H9 (cell line): ENCODE measurements around the gene RIOK1. TPM values are rescaled to one million over a fixed set of nuclear protein-coding genes. Genes with fewer than 3 reads are reported as not detected.

Experiments
- DNase-seq: peaks from one replicate; pipeline ENCODE4 v3.0.0-alpha.2; 2017
- H2AFZ ChIP-seq: one replicate; pipeline ENCODE4 v1.6.1; 2013; ENCODE audit warnings: mild to moderate bottlenecking, low read length, control low read depth, moderate library complexity
- H2AK5ac ChIP-seq: 2 replicates; pipeline ENCODE4 v1.6.1; 2013; ENCODE audit warnings: low read length, control low read depth, mixed read lengths; ENCODE audit not compliant: insufficient read length
- H2BK120ac ChIP-seq: one replicate; pipeline ENCODE4 v1.6.1; 2013; ENCODE audit warnings: low read depth, mild to moderate bottlenecking, low read length, control low read depth, inconsistent platforms; ENCODE audit not compliant: poor library complexity, severe bottlenecking
- H2BK12ac ChIP-seq: 2 replicates; pipeline ENCODE4 v1.6.1; 2013; ENCODE audit warnings: low read length, control low read depth, mixed read lengths, low read depth; ENCODE audit not compliant: insufficient read length
- H2BK15ac ChIP-seq: 2 replicates; pipeline ENCODE4 v1.6.1; 2013; ENCODE audit warnings: low read depth, low read length, control low read depth
- H2BK20ac ChIP-seq: one replicate; pipeline ENCODE4 v1.6.1; 2013; ENCODE audit warnings: low read depth, mild to moderate bottlenecking, low read length, control low read depth, inconsistent platforms; ENCODE audit not compliant: poor library complexity, severe bottlenecking
- H2BK5ac ChIP-seq: 2 replicates; pipeline ENCODE4 v1.6.1; 2013; ENCODE audit warnings: low read length, control low read depth, mixed read lengths; ENCODE audit not compliant: insufficient read length
- H3K14ac ChIP-seq: 2 replicates; pipeline ENCODE4 v1.6.1; 2013; ENCODE audit warnings: low read length, control low read depth; ENCODE audit not compliant: insufficient read depth
- H3K18ac ChIP-seq: 2 replicates; pipeline ENCODE4 v1.6.1; 2013; ENCODE audit warnings: low read depth, mild to moderate bottlenecking, mixed read lengths, low read length, control low read depth; ENCODE audit not compliant: insufficient read length
- H3K23ac ChIP-seq: 2 replicates; pipeline ENCODE4 v1.6.1; 2013; ENCODE audit warnings: low read length, control low read depth, mixed read lengths, low read depth; ENCODE audit not compliant: insufficient read length
- H3K23me2 ChIP-seq: 2 replicates; pipeline ENCODE4 v1.6.1; 2013; ENCODE audit warnings: low read depth, mild to moderate bottlenecking, mixed read lengths, low read length, control low read depth; ENCODE audit not compliant: insufficient read length, poor library complexity, severe bottlenecking
- H3K27ac ChIP-seq: 2 replicates; pipeline ENCODE4 v1.5.1; 2013; ENCODE audit warnings: low read length, control low read depth, mixed read lengths, low read depth; ENCODE audit not compliant: insufficient read length
- H3K27me3 ChIP-seq: 2 replicates; pipeline ENCODE4 v1.6.1; 2013; ENCODE audit warnings: low read length, control low read depth, inconsistent platforms; ENCODE audit not compliant: insufficient read depth
- H3K4ac ChIP-seq: 2 replicates; pipeline ENCODE4 v1.6.1; 2013; ENCODE audit warnings: low read depth, mild to moderate bottlenecking, control low read depth, inconsistent platforms, low read length, moderate library complexity
- H3K4me1 ChIP-seq: 2 replicates; pipeline ENCODE4 v1.6.1; 2013; ENCODE audit warnings: low read length, control low read depth, inconsistent platforms; ENCODE audit not compliant: insufficient read depth
- H3K4me2 ChIP-seq: 2 replicates; pipeline ENCODE4 v1.6.1; 2013; ENCODE audit warnings: low read length, control low read depth, mixed read lengths; ENCODE audit not compliant: insufficient read length, insufficient read depth
- H3K56ac ChIP-seq: 2 replicates; pipeline ENCODE4 v1.6.1; 2013; ENCODE audit warnings: low read depth, mild to moderate bottlenecking, mixed read lengths, low read length, control low read depth; ENCODE audit not compliant: insufficient read length
- H3K79me1 ChIP-seq: 2 replicates; pipeline ENCODE4 v1.6.1; 2013; ENCODE audit warnings: low read depth, mild to moderate bottlenecking, moderate library complexity, low read length, control low read depth, inconsistent platforms; ENCODE audit not compliant: insufficient read depth, poor library complexity, severe bottlenecking
- H3K79me2 ChIP-seq: 2 replicates; pipeline ENCODE4 v1.6.1; 2013; ENCODE audit warnings: low read length, control low read depth, inconsistent platforms; ENCODE audit not compliant: insufficient read depth
- H3K9ac ChIP-seq: 2 replicates; pipeline ENCODE4 v1.6.1; 2013; ENCODE audit warnings: low read length, control low read depth, mixed read lengths; ENCODE audit not compliant: insufficient read length; ENCODE audit errors: extremely low read depth
- H3K9me3 ChIP-seq: one replicate; pipeline ENCODE4 v1.6.1; 2013; ENCODE audit warnings: low read depth, low read length, inconsistent platforms; ENCODE audit not compliant: control insufficient read depth
- H3T11ph ChIP-seq: one replicate; pipeline ENCODE4 v1.6.1; 2013; ENCODE audit warnings: mild to moderate bottlenecking, low read length, control low read depth, inconsistent platforms
- H4K20me1 ChIP-seq: one replicate; pipeline ENCODE4 v1.6.1; 2013; ENCODE audit not compliant: control insufficient read depth, insufficient read length, insufficient read depth
- H4K5ac ChIP-seq: 2 replicates; pipeline ENCODE4 v1.6.1; 2013; ENCODE audit warnings: low read depth, mild to moderate bottlenecking, mixed read lengths, low read length, control low read depth; ENCODE audit not compliant: insufficient read length
- H4K8ac ChIP-seq: replicated peaks from 2 replicates; pipeline ENCODE4 v1.6.1; 2013; ENCODE audit warnings: low read length, control low read depth, mixed read lengths, low read depth; ENCODE audit not compliant: insufficient read length
- H4K91ac ChIP-seq: 2 replicates; pipeline ENCODE4 v1.6.1; 2013; ENCODE audit warnings: low read depth, mild to moderate bottlenecking, moderate library complexity, mixed read lengths, low read length, control low read depth; ENCODE audit not compliant: insufficient read length
- H3K27ac Mint-ChIP-seq, 3 experiments: 2 replicates in 2 of 3; 3 replicates in 1 of 3; pipeline ENCODE4 v1.8.0; 2020 to 2021; ENCODE audit warnings: mixed read lengths in 3 of 3, mild to moderate bottlenecking in 1 of 3, moderate library complexity in 1 of 3
- H3K27me3 Mint-ChIP-seq: 2 replicates; pipeline ENCODE4 v1.8.0; 2021; ENCODE audit warnings: low read depth, mild to moderate bottlenecking, moderate library complexity, mixed read lengths
- H3K36me3 Mint-ChIP-seq, 3 experiments: 2 replicates in 2 of 3; 3 replicates in 1 of 3; pipeline ENCODE4 v1.8.0; 2020 to 2021; ENCODE audit warnings: low read depth in 3 of 3, mixed read lengths in 3 of 3; ENCODE audit not compliant: insufficient read depth in 1 of 3
- H3K4me1 Mint-ChIP-seq, 2 experiments: 2 replicates each; pipeline ENCODE4 v1.8.0; 2020; ENCODE audit warnings: mixed read lengths in 2 of 2
- H3K4me3 Mint-ChIP-seq, 2 experiments: 2 replicates in 1 of 2; 3 replicates in 1 of 2; pipeline ENCODE4 v1.8.0; 2020 to 2021; ENCODE audit warnings: mild to moderate bottlenecking in 2 of 2, mixed read lengths in 2 of 2, moderate library complexity in 1 of 2
- H3K9me3 Mint-ChIP-seq, 2 experiments: 2 replicates in 1 of 2; 3 replicates in 1 of 2; pipeline ENCODE4 v1.8.0; 2020; ENCODE audit warnings: mild to moderate bottlenecking in 2 of 2, mixed read lengths in 2 of 2, moderate library complexity in 1 of 2
- WGBS: extraction: QIAGEN DNeasy Blood & Tissue Kit; methylation state at CpG from one replicate; pipeline ENCODE4 v1.1.7; 2013; ENCODE audit warnings: missing lambda C conversion rate, low lambda C conversion rate, mixed read lengths; ENCODE audit not compliant: insufficient read length; ENCODE audit errors: extremely low coverage; 5-methylcytosine and 5-hydroxymethylcytosine counted together
- total RNA-seq: library from RNA; stranded (reverse); gene quantifications from 2 replicates; pipeline ENCODE4 v1.2.1, GENCODE V29; 2021
- TF ChIP-seq, protein P1 (sequence below): fragments of 200-600 bp; sonication (generic); conservative IDR thresholded peaks from 3 replicates; pipeline ENCODE4 v1.8.0; 2021; ENCODE audit warnings: antibody characterized with exemption, mild to moderate bottlenecking

Gene RIOK1
- total RNA-seq, 1 experiment from 2014 or later = 40.0 TPM

DNA sequence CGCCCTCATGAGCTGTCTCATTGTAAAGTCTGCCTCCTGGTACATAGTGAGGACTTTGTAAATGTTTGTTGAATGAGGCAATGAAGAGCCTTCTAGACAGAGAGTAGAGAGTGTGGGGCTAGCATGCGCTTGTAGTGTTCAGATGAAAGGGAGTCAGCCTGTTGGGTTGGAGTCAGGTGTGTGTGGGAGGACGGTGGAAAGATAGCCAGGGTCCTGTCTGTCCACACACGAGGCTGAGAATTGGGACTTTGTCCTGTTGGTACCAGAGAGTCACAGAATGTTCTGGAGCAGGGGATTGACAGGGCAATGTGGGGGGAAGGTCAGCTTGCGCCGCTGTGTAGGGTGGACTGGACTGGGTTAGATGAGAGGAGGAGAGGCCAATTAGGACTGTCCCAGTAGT lies 58.6 kb downstream of the RIOK1 start:
- Histone ChIP-seq H3K56ac (no peak overlapping the region), H3K18ac (no peak overlapping the region), H3K79me1 (no peaks in the 10 kb centered on the region), H4K91ac (no peak overlapping the region), H2AK5ac (no peak overlapping the region), H3K4me2 (no peak overlapping the region), H2BK20ac (no peak overlapping the region), H3K27me3 (no peaks in the 10 kb centered on the region), H2BK12ac (no peak overlapping the region), H3K27ac (no peak overlapping the region), H4K8ac (no peak overlapping the region), H3K14ac (no peak overlapping the region), H2AFZ (no peak overlapping the region), H3K23me2 (no peaks in the 10 kb centered on the region), H4K20me1 (no peaks in the 10 kb centered on the region), H3K23ac (no peak overlapping the region), H4K5ac (no peak overlapping the region), H3K4ac (no peak overlapping the region), H2BK5ac (no peak overlapping the region), H3K9me3 (no peaks in the 10 kb centered on the region), H3K79me2 (no peaks in the 10 kb centered on the region), H3T11ph (no peak overlapping the region), H2BK15ac (no peak overlapping the region), H3K4me1 (no peaks in the 10 kb centered on the region), H3K9ac (no peak overlapping the region), H2BK120ac (no peak overlapping the region)
- Mint-ChIP-seq H3K27ac (no peak overlapping the region; a peak in 2 of 7 replicates), H3K36me3 (no peaks in the 10 kb centered on the region), H3K4me3 (no peak overlapping the region), H3K27me3 (peaks cover 2% of the 10 kb centered on the region; the same call in 1 of the 2 replicates), H3K9me3 (no peaks in the 10 kb centered on the region), H3K4me1 (peaks cover 11 to 16% of the 10 kb centered on the region in 2 experiments)
- no peak for DNase-seq
- no CpG with 5 or more reads among the region's 6 CpGs for WGBS
- TF ChIP-seq, protein P1, sequence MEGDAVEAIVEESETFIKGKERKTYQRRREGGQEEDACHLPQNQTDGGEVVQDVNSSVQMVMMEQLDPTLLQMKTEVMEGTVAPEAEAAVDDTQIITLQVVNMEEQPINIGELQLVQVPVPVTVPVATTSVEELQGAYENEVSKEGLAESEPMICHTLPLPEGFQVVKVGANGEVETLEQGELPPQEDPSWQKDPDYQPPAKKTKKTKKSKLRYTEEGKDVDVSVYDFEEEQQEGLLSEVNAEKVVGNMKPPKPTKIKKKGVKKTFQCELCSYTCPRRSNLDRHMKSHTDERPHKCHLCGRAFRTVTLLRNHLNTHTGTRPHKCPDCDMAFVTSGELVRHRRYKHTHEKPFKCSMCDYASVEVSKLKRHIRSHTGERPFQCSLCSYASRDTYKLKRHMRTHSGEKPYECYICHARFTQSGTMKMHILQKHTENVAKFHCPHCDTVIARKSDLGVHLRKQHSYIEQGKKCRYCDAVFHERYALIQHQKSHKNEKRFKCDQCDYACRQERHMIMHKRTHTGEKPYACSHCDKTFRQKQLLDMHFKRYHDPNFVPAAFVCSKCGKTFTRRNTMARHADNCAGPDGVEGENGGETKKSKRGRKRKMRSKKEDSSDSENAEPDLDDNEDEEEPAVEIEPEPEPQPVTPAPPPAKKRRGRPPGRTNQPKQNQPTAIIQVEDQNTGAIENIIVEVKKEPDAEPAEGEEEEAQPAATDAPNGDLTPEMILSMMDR = no peak
